KOPT-K1 (cell line): ENCODE data around the gene M1AP.

ENCODE experiments used
- H3K27ac ChIP-seq: fragments of 200-600 bp; sonication (generic); 2 replicates; pipeline ENCODE4 v1.5.1; 2016; ENCODE audit warnings: antibody characterized with exemption, mild to moderate bottlenecking, low read depth, low read length; ENCODE audit not compliant: poor library complexity, severe bottlenecking
- H3K36me3 ChIP-seq: fragments of 200-600 bp; sonication (generic); 2 replicates; pipeline ENCODE4 v1.5.1; 2017; ENCODE audit warnings: antibody characterized with exemption, mild to moderate bottlenecking, low read length, moderate library complexity; ENCODE audit not compliant: insufficient read depth
- H3K9me3 ChIP-seq: fragments of 200-600 bp; sonication (generic); 2 replicates; pipeline ENCODE4 v1.5.1; 2017; ENCODE audit warnings: antibody characterized with exemption, low read length, mild to moderate bottlenecking; ENCODE audit not compliant: insufficient read depth, poor library complexity, severe bottlenecking

M1AP gene

GRCh38 chr2:74648009-74648443 lies at the start of gene M1AP:
TSS of gene M1AP (minus strand) at chr2:74648330. CDS start at chr2:74640275, 8,055 bp downstream.
- Histone ChIP-seq H3K36me3 (no peaks in the 10 kb centered on the region), H3K9me3 (no peaks in the 10 kb centered on the region)

GRCh38 chr2:74696829-74697228 lies 48.7 kb upstream of the M1AP start:
- Histone ChIP-seq H3K9me3 (no peaks in the 10 kb centered on the region), H3K27ac (no peak overlapping the region), H3K36me3 (no peaks in the 10 kb centered on the region)

More at GRCh38 chr2:74648009-74648443, at the start of gene M1AP:
- H3K27ac ChIP-seq, result no peak within 1 kb of the TSS

DNA sequence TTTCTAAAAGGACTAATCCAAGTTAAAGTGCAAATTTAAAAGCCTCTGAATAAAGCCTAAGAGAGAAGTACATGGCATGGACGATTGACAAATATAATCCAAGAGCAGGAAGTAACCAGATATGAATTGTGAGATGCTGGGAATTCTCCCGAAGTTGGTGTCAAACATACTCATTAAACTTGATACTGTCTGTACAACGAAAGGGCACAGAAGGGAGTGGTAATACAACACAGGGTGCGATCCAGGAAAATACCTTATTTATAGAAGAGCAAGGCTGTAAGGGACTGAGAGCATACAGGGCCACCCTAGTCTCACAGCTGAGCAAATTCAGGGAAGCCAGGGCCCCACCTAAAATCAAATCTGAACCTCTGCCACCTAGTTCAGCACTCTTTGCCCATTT lies 47.5 kb upstream of the M1AP start:
- no peak overlapping the region for H3K27ac ChIP-seq
- H3K36me3 ChIP-seq, result no peaks in the 10 kb centered on the region
- H3K9me3 ChIP-seq, result no peaks in the 10 kb centered on the region

- H3K36me3 ChIP-seq, result no peaks in the 10 kb centered on the region
- H3K27ac ChIP-seq, result no peak overlapping the region
Measured at GRCh38 chr2:74694281-74694680, 46.2 kb upstream of the M1AP start.

DNA sequence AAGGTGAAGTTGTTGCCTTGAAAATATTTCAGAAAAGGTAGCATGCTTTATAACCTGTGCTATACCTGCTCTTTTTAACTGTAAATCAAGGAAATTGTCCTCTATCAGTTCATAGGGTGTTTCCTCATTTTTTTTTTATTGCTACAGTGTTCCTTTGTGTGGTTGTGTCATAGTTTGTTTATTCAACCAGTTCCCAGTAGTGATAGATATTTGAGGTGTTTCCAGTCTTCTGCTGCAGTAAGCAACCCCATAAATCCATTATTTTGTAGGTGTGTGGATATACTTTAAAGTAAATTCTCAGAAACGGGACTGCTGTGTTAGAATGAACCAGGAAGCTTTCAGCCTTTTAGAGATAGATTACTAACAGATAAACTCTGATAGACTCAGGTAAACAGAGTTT lies 45.5 kb upstream of the M1AP start:
- Histone ChIP-seq H3K27ac (no peak overlapping the region), H3K9me3 (no peaks in the 10 kb centered on the region), H3K36me3 (no peaks in the 10 kb centered on the region)

More at GRCh38 chr2:74694281-74694680, 46.2 kb upstream of the M1AP start:
- no peaks in the 10 kb centered on the region for H3K9me3 ChIP-seq

- Histone ChIP-seq H3K36me3 (no peaks in the 10 kb centered on the region), H3K27ac (no peak overlapping the region), H3K9me3 (no peaks in the 10 kb centered on the region)
Measured at GRCh38 chr2:74693213-74693612, 45.1 kb upstream of the M1AP start.

GRCh38 chr2:74691929-74692328 lies 43.8 kb upstream of the M1AP start:
- H3K27ac ChIP-seq, result no peak overlapping the region

DNA sequence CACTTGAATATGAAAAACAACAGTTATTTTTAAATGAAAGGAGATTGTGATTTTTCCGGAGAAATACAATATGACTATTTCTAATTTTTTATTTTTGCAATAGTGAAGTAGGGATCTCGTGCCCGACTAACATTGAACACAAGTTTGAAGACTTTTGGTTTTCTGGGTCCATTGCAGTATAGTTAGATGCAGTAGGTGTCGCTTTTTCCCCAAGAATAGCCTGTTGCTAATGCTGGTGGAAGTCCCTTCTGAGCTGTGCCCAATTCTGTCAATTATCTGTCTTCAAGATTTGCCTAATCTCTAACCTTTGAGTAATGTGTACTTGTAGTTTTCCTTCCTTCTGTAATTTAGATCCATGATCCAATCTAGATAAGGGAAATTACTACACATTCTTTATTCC lies 42.4 kb upstream of the M1AP start:
- Histone ChIP-seq H3K9me3 (no peaks in the 10 kb centered on the region), H3K36me3 (no peaks in the 10 kb centered on the region), H3K27ac (no peak overlapping the region)

More at GRCh38 chr2:74691929-74692328, 43.8 kb upstream of the M1AP start:
- Histone ChIP-seq H3K36me3 (no peaks in the 10 kb centered on the region), H3K9me3 (no peaks in the 10 kb centered on the region)

GRCh38 chr2:74689671-74690070 lies 41.5 kb upstream of the M1AP start:
- Histone ChIP-seq H3K9me3 (no peaks in the 10 kb centered on the region), H3K36me3 (no peaks in the 10 kb centered on the region), H3K27ac (no peak overlapping the region)

DNA sequence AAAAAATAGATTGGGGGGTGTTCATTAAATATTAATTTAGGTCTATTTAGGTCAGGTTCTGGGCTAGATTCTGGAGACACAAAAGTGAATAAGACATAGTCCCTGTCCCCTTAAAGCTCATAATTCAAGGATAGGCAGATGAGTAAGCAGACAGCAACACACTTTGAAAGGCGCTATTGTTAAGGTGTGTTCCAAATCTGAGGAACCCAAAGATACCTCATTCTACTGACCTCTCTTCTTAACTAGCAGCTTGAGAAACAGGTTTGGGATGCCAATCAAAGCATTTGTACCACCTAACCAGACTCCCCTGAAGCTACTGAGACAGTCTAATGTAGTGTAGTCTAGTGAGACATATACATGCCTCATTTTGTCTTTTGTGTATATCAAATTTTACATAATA lies 40.8 kb upstream of the M1AP start:
- no peaks in the 10 kb centered on the region for H3K36me3 ChIP-seq
- no peaks in the 10 kb centered on the region for H3K9me3 ChIP-seq
- H3K27ac ChIP-seq, result no peak overlapping the region

DNA sequence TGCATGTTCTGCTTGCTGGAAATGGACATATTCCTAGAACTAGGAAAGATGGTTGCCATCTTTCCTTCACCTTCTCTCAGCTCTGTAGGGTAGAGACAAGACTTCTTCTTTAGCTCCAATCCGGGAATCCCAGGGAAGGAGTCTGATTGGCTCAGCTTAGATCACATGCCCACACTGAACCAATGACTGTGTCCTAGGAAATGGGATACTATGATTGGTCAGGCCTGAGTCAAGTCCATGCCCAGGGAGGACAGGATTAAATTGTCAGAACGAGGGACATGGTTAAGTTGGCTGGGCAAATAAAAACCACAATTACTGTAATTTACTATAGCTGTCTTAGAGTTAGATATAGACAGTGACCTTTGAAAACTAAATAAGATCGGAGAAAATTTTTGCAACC lies 37.3 kb upstream of the M1AP start:
- H3K9me3 ChIP-seq, result no peaks in the 10 kb centered on the region
- no peaks in the 10 kb centered on the region for H3K36me3 ChIP-seq

GRCh38 chr2:74682501-74682900 lies 34.4 kb upstream of the M1AP start:
- Histone ChIP-seq H3K27ac (no peak overlapping the region), H3K9me3 (no peaks in the 10 kb centered on the region), H3K36me3 (no peaks in the 10 kb centered on the region)

More for the DNA sequence above, 37.3 kb upstream of the M1AP start:
- no peak overlapping the region for H3K27ac ChIP-seq

GRCh38 chr2:74679615-74680014 lies 31.5 kb upstream of the M1AP start:
- H3K27ac ChIP-seq, result no peak overlapping the region
- H3K9me3 ChIP-seq, result no peaks in the 10 kb centered on the region
- H3K36me3 ChIP-seq, result no peaks in the 10 kb centered on the region

- H3K36me3 ChIP-seq, result no peaks in the 10 kb centered on the region
- no peaks in the 10 kb centered on the region for H3K9me3 ChIP-seq
- H3K27ac ChIP-seq, result no peak overlapping the region
Measured at GRCh38 chr2:74676331-74676730, 28.2 kb upstream of the M1AP start.

DNA sequence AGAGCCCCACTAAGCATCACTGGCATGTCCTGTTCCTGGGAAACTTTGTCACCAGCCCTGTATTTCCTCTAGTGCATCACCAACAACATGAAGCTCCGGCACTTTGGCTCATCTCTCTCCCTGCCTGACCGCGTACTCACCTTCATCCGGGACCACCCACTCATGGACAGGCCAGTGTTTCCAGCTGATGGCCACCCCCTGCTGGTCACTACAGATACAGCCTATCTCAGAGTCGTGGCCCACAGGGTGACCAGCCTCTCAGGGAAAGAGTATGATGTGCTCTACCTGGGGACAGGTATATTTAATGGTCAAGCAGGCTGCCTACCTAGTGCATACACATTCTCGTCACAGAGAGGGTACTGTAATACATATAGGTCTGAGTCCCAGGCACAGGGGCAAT lies 27.0 kb upstream of the M1AP start:
- Histone ChIP-seq H3K36me3 (no peaks in the 10 kb centered on the region), H3K27ac (no peak overlapping the region), H3K9me3 (no peaks in the 10 kb centered on the region)

- Histone ChIP-seq H3K36me3 (no peaks in the 10 kb centered on the region), H3K9me3 (no peaks in the 10 kb centered on the region), H3K27ac (no peak overlapping the region)
Measured at GRCh38 chr2:74673826-74674528, 25.8 kb upstream of the M1AP start.
